GM23338 (cell line): ENCODE measurements around the gene MAP3K13. TPM values are rescaled to one million over a fixed set of nuclear protein-coding genes. Genes with fewer than 3 reads are reported as not detected.

Experiments used
- ATAC-seq: fragments of 200-7000 bp; cut with Tn5 transposase; 3 replicates; pipeline ENCODE4 v1.9.1; 2020
- DNase-seq: peaks from one replicate; pipeline ENCODE4 v3.0.0-alpha.2; 2015; ENCODE audit warnings: low spot score
- H2AFZ ChIP-seq: fragments of 200-600 bp; sonication (generic); 2 replicates; pipeline ENCODE4 v1.8.0; 2016; ENCODE audit warnings: antibody characterized with exemption, mild to moderate bottlenecking, moderate library complexity
- H3F3A ChIP-seq: fragments of 200-600 bp; sonication (generic); replicated peaks from 2 replicates; pipeline ENCODE4 v1.8.0; 2017; ENCODE audit warnings: antibody characterized with exemption, mixed run types, low read depth
- H3K27ac ChIP-seq: fragments of 200-600 bp; sonication (generic); 2 replicates; pipeline ENCODE4 v1.6.1; 2016; ENCODE audit warnings: low read depth
- H3K27me3 ChIP-seq: fragments of 200-600 bp; sonication (generic); 2 replicates; pipeline ENCODE4 v1.8.0; 2016; ENCODE audit warnings: mild to moderate bottlenecking, mixed run types, moderate library complexity; ENCODE audit not compliant: insufficient read depth
- H3K36me3 ChIP-seq: fragments of 200-600 bp; sonication (generic); 2 replicates; pipeline ENCODE4 v1.8.0; 2016; ENCODE audit warnings: mild to moderate bottlenecking; ENCODE audit not compliant: insufficient read depth
- H3K4me1 ChIP-seq: fragments of 200-600 bp; sonication (generic); 2 replicates; pipeline ENCODE4 v1.8.0; 2016; ENCODE audit warnings: mild to moderate bottlenecking, moderate library complexity; ENCODE audit not compliant: insufficient read depth
- H3K4me2 ChIP-seq: fragments of 200-600 bp; sonication (generic); 2 replicates; pipeline ENCODE4 v1.7.1; 2017; ENCODE audit warnings: mixed run types
- H3K4me3 ChIP-seq: fragments of 200-600 bp; sonication (generic); 2 replicates; pipeline ENCODE4 v1.6.1; 2016; ENCODE audit warnings: mixed run types
- H3K79me2 ChIP-seq: fragments of 200-600 bp; sonication (generic); replicated peaks from 2 replicates; pipeline ENCODE4 v1.8.0; 2017; ENCODE audit warnings: mild to moderate bottlenecking; ENCODE audit not compliant: insufficient read depth
- H3K9me2 ChIP-seq: fragments of 200-600 bp; sonication (generic); 2 replicates; pipeline ENCODE4 v1.8.0; 2017; ENCODE audit not compliant: insufficient read depth
- H4K20me1 ChIP-seq: fragments of 200-600 bp; sonication (generic); replicated peaks from 2 replicates; pipeline ENCODE4 v1.8.0; 2017; ENCODE audit warnings: mild to moderate bottlenecking; ENCODE audit not compliant: insufficient read depth
- H3K27ac Mint-ChIP-seq: 2 replicates; pipeline ENCODE4 v1.8.0; 2020; ENCODE audit warnings: inconsistent platforms, mild to moderate bottlenecking, moderate library complexity, mixed read lengths
- H3K27me3 Mint-ChIP-seq: 3 replicates; pipeline ENCODE4 v1.8.0; 2022; ENCODE audit warnings: low read depth, mild to moderate bottlenecking, moderate library complexity, mixed read lengths, inconsistent platforms; ENCODE audit not compliant: insufficient read depth, poor library complexity
- H3K36me3 Mint-ChIP-seq: 3 replicates; pipeline ENCODE4 v1.8.0; 2021; ENCODE audit warnings: low read depth, mild to moderate bottlenecking, inconsistent platforms, moderate library complexity, mixed read lengths
- H3K4me1 Mint-ChIP-seq: 3 replicates; pipeline ENCODE4 v1.8.0; 2020; ENCODE audit warnings: mild to moderate bottlenecking, inconsistent platforms, mixed read lengths
- H3K4me3 Mint-ChIP-seq: 3 replicates; pipeline ENCODE4 v1.8.0; 2021; ENCODE audit warnings: moderate library complexity, mild to moderate bottlenecking, inconsistent platforms, mixed read lengths
- H3K9me3 Mint-ChIP-seq: 3 replicates; pipeline ENCODE4 v1.8.0; 2020; ENCODE audit warnings: moderate library complexity, mild to moderate bottlenecking, inconsistent platforms, mixed read lengths
- CREB1 ChIP-seq: fragments of 250-450 bp; sonication (Bioruptor Pico); IDR thresholded peaks from 2 replicates; pipeline ENCODE4 v1.5.0; 2020; ENCODE audit warnings: low read depth, mild to moderate bottlenecking, moderate library complexity
- EZH2 ChIP-seq: fragments of 200-600 bp; sonication (generic); IDR thresholded peaks from one replicate; pipeline ENCODE4 v1.8.0; 2017; ENCODE audit warnings: antibody characterized with exemption, mild to moderate bottlenecking, low read depth; ENCODE audit not compliant: unreplicated experiment
- EZH2phosphoT487 ChIP-seq: fragments of 200-600 bp; sonication (generic); IDR thresholded peaks from one replicate; pipeline ENCODE4 v1.8.1; 2018; ENCODE audit warnings: antibody characterized with exemption; ENCODE audit not compliant: unreplicated experiment
- JUNB ChIP-seq: IDR thresholded peaks from one replicate; pipeline ENCODE4 v1.6.1; 2016; ENCODE audit warnings: antibody characterized with exemption; ENCODE audit not compliant: unreplicated experiment
- NANOG ChIP-seq: IDR thresholded peaks from 2 replicates; pipeline ENCODE4 v1.6.1; 2016; ENCODE audit warnings: antibody characterized with exemption, borderline replicate concordance
- STAT1 ChIP-seq: IDR thresholded peaks from one replicate; pipeline ENCODE4 v1.6.1; 2016; ENCODE audit warnings: antibody characterized with exemption; ENCODE audit not compliant: unreplicated experiment
- ZNF114 ChIP-seq: fragments of 250-450 bp; sonication (Bioruptor Pico); IDR thresholded peaks from 2 replicates; pipeline ENCODE4 v1.5.0; 2020; ENCODE audit warnings: mild to moderate bottlenecking, moderate library complexity
- ZNF331 ChIP-seq: fragments of 250-450 bp; sonication (Bioruptor Pico); IDR thresholded peaks from 2 replicates; pipeline ENCODE4 v1.5.0; 2020; ENCODE audit warnings: low read depth, mild to moderate bottlenecking, moderate library complexity
- polyA plus RNA-seq: library from polyadenylated mRNA; unstranded; fragments of >200 nt; fragmentation: Nextera tagmentation; extraction: Ambion mirVana; gene quantifications from 2 replicates; pipeline ENCODE4 v1.2.1, GENCODE V29; 2016
- total RNA-seq: library from RNA; depleted of rRNA; stranded (reverse); fragments of >200 nt; shearing (Covaris generic); gene quantifications from 2 replicates; pipeline ENCODE4 v1.2.3, GENCODE V29; 2014
- TF ChIP-seq, protein P1 (sequence below), 2 experiments: fragments of 200-600 bp in 1 of 2; sonication (generic) in 1 of 2; conservative IDR thresholded peaks; 2 replicates each; pipeline versions ENCODE4 v1.5.1 to v1.6.1; 2016 to 2017; ENCODE audit warnings: antibody characterized with exemption in 2 of 2, low read depth in 2 of 2, mild to moderate bottlenecking in 2 of 2, moderate library complexity in 1 of 2
- TF ChIP-seq, protein P2 (sequence below): IDR thresholded peaks from 2 replicates; pipeline ENCODE4 v1.6.1; 2016; ENCODE audit warnings: antibody characterized with exemption
- TF ChIP-seq, protein P3 (sequence below): fragments of 250-450 bp; sonication (Bioruptor Pico); IDR thresholded peaks from 2 replicates; pipeline ENCODE4 v1.5.0; 2020; ENCODE audit warnings: mild to moderate bottlenecking, moderate library complexity

MAP3K13 gene
- total and polyA plus RNA-seq, 2 experiments from 2014 or later: 10.7 to 129 TPM

DNA sequence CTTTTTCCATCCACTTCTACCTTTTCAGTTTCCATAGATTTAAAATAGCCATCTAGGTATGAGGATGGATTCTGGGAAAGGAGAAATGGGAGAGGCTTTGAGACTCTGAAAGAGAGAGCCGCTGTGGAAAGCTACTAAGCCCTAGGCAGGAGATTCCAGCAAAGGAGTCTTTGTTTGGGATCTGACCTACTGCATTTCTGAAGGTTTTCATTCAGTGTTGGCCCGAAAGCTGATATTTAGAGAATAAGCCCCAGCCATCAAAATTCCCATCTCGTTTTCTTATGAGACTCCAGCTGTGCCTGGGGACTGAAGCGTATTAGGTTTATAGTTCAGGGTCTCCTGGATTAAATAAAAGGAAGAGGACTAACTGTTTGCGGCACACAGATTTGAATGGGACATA, 170.0 kb downstream of the MAP3K13 start:
- Histone ChIP-seq H4K20me1 (no peaks in the 10 kb centered on the region), H3K4me1 (no peaks in the 10 kb centered on the region), H2AFZ (no peak overlapping the region), H3K27ac (no peak overlapping the region), H3K4me2 (no peak overlapping the region), H3K9me2 (no peaks in the 10 kb centered on the region), H3K27me3 (no peaks in the 10 kb centered on the region), H3K4me3 (no peak overlapping the region), H3F3A (no peaks in the 10 kb centered on the region), H3K79me2 (no peaks in the 10 kb centered on the region), H3K36me3 (no peaks in the 10 kb centered on the region)
- H3K36me3 Mint-ChIP-seq: no peaks in the 10 kb centered on the region
- no peak overlapping the region for H3K27ac Mint-ChIP-seq
- no peak overlapping the region for H3K4me3 Mint-ChIP-seq
- ATAC-seq (no peak), DNase-seq (no peak)
- H3K27me3 Mint-ChIP-seq: no peaks in the 10 kb centered on the region
- H3K9me3 Mint-ChIP-seq: no peaks in the 10 kb centered on the region
- 0 out of 3 replicates have a peak, but pooled peaks cover 2% of the 10 kb centered on the region for H3K4me1 Mint-ChIP-seq
- TF ChIP-seq STAT1: no peak

DNA sequence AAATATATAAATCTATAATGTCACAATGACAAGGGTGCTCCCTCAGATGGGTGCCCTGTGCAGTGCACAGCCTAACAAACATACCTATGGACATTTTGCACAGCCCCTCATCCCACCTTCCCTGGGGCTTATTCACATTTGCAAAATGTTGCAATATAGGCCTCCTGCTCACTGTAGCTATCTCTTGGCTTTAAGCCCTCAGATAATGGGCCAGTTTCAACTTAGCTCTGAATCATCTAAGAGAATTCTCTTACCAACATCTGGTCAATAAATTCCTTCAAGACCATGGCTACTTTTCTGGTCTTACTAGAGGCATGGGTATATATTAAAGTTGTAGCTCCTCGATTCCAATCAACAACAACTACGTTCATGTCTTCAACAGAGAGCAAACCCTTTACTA, 171.6 kb downstream of the MAP3K13 start:
- Mint-ChIP-seq H3K27me3 (no peaks in the 10 kb centered on the region), H3K36me3 (no peaks in the 10 kb centered on the region), H3K4me1 (0 out of 3 replicates have a peak, but pooled peaks cover 2% of the 10 kb centered on the region), H3K9me3 (no peaks in the 10 kb centered on the region), H3K27ac (no peak overlapping the region), H3K4me3 (no peak overlapping the region)
- H3F3A ChIP-seq: no peaks in the 10 kb centered on the region
- no peaks in the 10 kb centered on the region for H3K27me3 ChIP-seq
- DNase-seq (no peak), ATAC-seq (no peak)
- H3K4me3 ChIP-seq: no peak overlapping the region
- H3K36me3 ChIP-seq: no peaks in the 10 kb centered on the region
- no peak overlapping the region for H3K4me2 ChIP-seq
- no peaks in the 10 kb centered on the region for H3K79me2 ChIP-seq
- no peaks in the 10 kb centered on the region for H4K20me1 ChIP-seq
- no peaks in the 10 kb centered on the region for H3K4me1 ChIP-seq
- H3K27ac ChIP-seq: no peak overlapping the region
- no peak overlapping the region for H2AFZ ChIP-seq
- no peaks in the 10 kb centered on the region for H3K9me2 ChIP-seq
- TF ChIP-seq, protein P1, sequence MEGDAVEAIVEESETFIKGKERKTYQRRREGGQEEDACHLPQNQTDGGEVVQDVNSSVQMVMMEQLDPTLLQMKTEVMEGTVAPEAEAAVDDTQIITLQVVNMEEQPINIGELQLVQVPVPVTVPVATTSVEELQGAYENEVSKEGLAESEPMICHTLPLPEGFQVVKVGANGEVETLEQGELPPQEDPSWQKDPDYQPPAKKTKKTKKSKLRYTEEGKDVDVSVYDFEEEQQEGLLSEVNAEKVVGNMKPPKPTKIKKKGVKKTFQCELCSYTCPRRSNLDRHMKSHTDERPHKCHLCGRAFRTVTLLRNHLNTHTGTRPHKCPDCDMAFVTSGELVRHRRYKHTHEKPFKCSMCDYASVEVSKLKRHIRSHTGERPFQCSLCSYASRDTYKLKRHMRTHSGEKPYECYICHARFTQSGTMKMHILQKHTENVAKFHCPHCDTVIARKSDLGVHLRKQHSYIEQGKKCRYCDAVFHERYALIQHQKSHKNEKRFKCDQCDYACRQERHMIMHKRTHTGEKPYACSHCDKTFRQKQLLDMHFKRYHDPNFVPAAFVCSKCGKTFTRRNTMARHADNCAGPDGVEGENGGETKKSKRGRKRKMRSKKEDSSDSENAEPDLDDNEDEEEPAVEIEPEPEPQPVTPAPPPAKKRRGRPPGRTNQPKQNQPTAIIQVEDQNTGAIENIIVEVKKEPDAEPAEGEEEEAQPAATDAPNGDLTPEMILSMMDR (conservative IDR thresholded peaks at IDR 0.05; ENCODE audit: low read depth in 2 of 2): no peak
- TF ChIP-seq NANOG (no peak), EZH2 (no peak), ZNF331 (CRISPR knock-in tag) (no peak), JUNB (no peak), ZNF114 (CRISPR knock-in tag) (no peak), CREB1 (CRISPR knock-in tag) (no peak), EZH2phosphoT487 (no peak)
- TF ChIP-seq, protein P2, sequence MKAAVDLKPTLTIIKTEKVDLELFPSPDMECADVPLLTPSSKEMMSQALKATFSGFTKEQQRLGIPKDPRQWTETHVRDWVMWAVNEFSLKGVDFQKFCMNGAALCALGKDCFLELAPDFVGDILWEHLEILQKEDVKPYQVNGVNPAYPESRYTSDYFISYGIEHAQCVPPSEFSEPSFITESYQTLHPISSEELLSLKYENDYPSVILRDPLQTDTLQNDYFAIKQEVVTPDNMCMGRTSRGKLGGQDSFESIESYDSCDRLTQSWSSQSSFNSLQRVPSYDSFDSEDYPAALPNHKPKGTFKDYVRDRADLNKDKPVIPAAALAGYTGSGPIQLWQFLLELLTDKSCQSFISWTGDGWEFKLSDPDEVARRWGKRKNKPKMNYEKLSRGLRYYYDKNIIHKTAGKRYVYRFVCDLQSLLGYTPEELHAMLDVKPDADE: no peak
- TF ChIP-seq, protein P3, sequence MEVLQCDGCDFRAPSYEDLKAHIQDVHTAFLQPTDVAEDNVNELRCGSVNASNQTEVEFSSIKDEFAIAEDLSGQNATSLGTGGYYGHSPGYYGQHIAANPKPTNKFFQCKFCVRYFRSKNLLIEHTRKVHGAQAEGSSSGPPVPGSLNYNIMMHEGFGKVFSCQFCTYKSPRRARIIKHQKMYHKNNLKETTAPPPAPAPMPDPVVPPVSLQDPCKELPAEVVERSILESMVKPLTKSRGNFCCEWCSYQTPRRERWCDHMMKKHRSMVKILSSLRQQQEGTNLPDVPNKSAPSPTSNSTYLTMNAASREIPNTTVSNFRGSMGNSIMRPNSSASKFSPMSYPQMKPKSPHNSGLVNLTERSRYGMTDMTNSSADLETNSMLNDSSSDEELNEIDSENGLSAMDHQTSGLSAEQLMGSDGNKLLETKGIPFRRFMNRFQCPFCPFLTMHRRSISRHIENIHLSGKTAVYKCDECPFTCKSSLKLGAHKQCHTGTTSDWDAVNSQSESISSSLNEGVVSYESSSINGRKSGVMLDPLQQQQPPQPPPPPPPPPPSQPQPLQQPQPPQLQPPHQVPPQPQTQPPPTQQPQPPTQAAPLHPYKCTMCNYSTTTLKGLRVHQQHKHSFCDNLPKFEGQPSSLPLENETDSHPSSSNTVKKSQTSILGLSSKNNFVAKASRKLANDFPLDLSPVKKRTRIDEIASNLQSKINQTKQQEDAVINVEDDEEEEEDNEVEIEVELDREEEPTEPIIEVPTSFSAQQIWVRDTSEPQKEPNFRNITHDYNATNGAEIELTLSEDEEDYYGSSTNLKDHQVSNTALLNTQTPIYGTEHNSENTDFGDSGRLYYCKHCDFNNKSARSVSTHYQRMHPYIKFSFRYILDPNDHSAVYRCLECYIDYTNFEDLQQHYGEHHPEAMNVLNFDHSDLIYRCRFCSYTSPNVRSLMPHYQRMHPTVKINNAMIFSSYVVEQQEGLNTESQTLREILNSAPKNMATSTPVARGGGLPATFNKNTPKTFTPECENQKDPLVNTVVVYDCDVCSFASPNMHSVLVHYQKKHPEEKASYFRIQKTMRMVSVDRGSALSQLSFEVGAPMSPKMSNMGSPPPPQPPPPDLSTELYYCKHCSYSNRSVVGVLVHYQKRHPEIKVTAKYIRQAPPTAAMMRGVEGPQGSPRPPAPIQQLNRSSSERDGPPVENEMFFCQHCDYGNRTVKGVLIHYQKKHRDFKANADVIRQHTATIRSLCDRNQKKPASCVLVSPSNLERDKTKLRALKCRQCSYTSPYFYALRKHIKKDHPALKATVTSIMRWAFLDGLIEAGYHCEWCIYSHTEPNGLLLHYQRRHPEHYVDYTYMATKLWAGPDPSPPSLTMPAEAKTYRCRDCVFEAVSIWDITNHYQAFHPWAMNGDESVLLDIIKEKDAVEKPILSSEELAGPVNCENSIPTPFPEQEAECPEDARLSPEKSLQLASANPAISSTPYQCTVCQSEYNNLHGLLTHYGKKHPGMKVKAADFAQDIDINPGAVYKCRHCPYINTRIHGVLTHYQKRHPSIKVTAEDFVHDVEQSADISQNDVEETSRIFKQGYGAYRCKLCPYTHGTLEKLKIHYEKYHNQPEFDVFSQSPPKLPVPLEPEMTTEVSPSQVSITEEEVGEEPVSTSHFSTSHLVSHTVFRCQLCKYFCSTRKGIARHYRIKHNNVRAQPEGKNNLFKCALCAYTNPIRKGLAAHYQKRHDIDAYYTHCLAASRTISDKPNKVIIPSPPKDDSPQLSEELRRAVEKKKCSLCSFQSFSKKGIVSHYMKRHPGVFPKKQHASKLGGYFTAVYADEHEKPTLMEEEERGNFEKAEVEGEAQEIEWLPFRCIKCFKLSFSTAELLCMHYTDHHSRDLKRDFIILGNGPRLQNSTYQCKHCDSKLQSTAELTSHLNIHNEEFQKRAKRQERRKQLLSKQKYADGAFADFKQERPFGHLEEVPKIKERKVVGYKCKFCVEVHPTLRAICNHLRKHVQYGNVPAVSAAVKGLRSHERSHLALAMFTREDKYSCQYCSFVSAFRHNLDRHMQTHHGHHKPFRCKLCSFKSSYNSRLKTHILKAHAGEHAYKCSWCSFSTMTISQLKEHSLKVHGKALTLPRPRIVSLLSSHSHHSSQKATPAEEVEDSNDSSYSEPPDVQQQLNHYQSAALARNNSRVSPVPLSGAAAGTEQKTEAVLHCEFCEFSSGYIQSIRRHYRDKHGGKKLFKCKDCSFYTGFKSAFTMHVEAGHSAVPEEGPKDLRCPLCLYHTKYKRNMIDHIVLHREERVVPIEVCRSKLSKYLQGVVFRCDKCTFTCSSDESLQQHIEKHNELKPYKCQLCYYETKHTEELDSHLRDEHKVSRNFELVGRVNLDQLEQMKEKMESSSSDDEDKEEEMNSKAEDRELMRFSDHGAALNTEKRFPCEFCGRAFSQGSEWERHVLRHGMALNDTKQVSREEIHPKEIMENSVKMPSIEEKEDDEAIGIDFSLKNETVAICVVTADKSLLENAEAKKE (CRISPR knock-in tag): no peak
